B cell (primary cell): ENCODE data around the gene DDO. TPM values are rescaled to one million over a fixed set of nuclear protein-coding genes. Genes with fewer than 3 reads are reported as not detected.

Experiments used
- ATAC-seq: fragments of 200-7000 bp; cut with Tn5 transposase; one replicate; pipeline ENCODE4 v1.10.0; 2021; ENCODE audit warnings: low read depth, mild to moderate bottlenecking, moderate number of reproducible peaks, moderate library complexity
- CTCF ChIA-PET: fragments of 350-600 bp; sonication (Branson Sonifier 250); formaldehyde crosslinking; loops from one replicate; lab custom pipeline; 2021; ENCODE audit warnings: antibody characterized with exemption, inconsistent platforms; lab: Charles Lee
- POLR2A ChIA-PET: fragments of 350-600 bp; sonication (Branson Sonifier 250); formaldehyde crosslinking; loops from one replicate; lab custom pipeline; 2021; ENCODE audit warnings: antibody characterized with exemption; lab: Charles Lee
- DNase-seq: peaks from one replicate; pipeline ENCODE4 v3.0.0; 2013
- H2AFZ ChIP-seq: 2 replicates; pipeline ENCODE4 v1.6.1; 2012; ENCODE audit warnings: mild to moderate bottlenecking, low read depth, low read length; ENCODE audit not compliant: insufficient read depth, poor library complexity, severe bottlenecking
- H3K27ac ChIP-seq, 2 donors: 1 replicate in 1 of 2; 2 replicates in 1 of 2; pipeline ENCODE4 v1.5.1; 2012 to 2013; ENCODE audit warnings: low read length in 2 of 2, mild to moderate bottlenecking in 2 of 2, moderate library complexity in 1 of 2
- H3K27me3 ChIP-seq, 4 experiments: fragments of 200-600 bp in 1 of 4; sonication (generic) in 1 of 4; replicated peaks in 1 of 4; 1 replicate in 2 of 4; 2 replicates in 2 of 4; pipeline versions ENCODE4 v1.6.1 to v1.7.0; 2013 to 2016; ENCODE audit warnings: low read length in 3 of 4, mild to moderate bottlenecking in 2 of 4, mixed read lengths in 1 of 4, moderate library complexity in 1 of 4; ENCODE audit not compliant: insufficient read depth in 4 of 4, control insufficient read depth in 3 of 4; ENCODE audit errors: control extremely low read depth in 1 of 4
- H3K36me3 ChIP-seq, 2 experiments: replicated peaks in 1 of 2; 1 replicate in 1 of 2; 2 replicates in 1 of 2; pipeline versions ENCODE4 v1.6.1 to v1.7.1; 2013; ENCODE audit warnings: low read length in 1 of 2; ENCODE audit not compliant: insufficient read depth in 2 of 2, control insufficient read depth in 1 of 2; ENCODE audit errors: control extremely low read depth in 1 of 2, extremely low read depth in 1 of 2
- H3K4me1 ChIP-seq, 2 donors: fragments of 200-600 bp in 1 of 2; sonication (generic) in 1 of 2; 1 replicate in 1 of 2; 2 replicates in 1 of 2; pipeline versions ENCODE4 v1.5.1 to v1.6.1; 2013 to 2017; ENCODE audit warnings: low read length in 2 of 2; ENCODE audit not compliant: control insufficient read depth in 2 of 2, insufficient read depth in 2 of 2
- H3K4me2 ChIP-seq: replicated peaks from 2 replicates; pipeline ENCODE3; 2012; ENCODE audit warnings: mild to moderate bottlenecking, low read depth, low read length; ENCODE audit not compliant: poor library complexity, severe bottlenecking
- H3K4me3 ChIP-seq, 5 experiments: fragments of 200-600 bp in 1 of 5; sonication (generic) in 1 of 5; 1 replicate in 3 of 5; 2 replicates in 2 of 5; pipeline versions ENCODE4 v1.5.1 to v1.7.0; 2011 to 2016; ENCODE audit warnings: low read length in 4 of 5, mild to moderate bottlenecking in 4 of 5, low read depth in 2 of 5, control low read depth in 1 of 5, moderate library complexity in 1 of 5; ENCODE audit not compliant: insufficient read depth in 1 of 5; ENCODE audit errors: control extremely low read depth in 1 of 5, extremely low read depth in 1 of 5
- H3K79me2 ChIP-seq: fragments of 200-600 bp; sonication (generic); one replicate; pipeline ENCODE4 v1.6.0; 2016; ENCODE audit warnings: low read length; ENCODE audit not compliant: control insufficient read depth, insufficient read depth
- H3K9ac ChIP-seq: fragments of 200-600 bp; sonication (generic); 2 replicates; pipeline ENCODE4 v1.6.1; 2017; ENCODE audit warnings: mild to moderate bottlenecking, low read length, moderate library complexity
- H3K9me3 ChIP-seq, 3 donors: one replicate each; pipeline versions ENCODE4 v1.6.1 to v1.7.1; 2013; ENCODE audit warnings: low read length in 2 of 3; ENCODE audit not compliant: control insufficient read depth in 2 of 3, insufficient read depth in 1 of 3; ENCODE audit errors: control extremely low read depth in 1 of 3
- H4K20me1 ChIP-seq: 2 replicates; pipeline ENCODE4 v1.6.0; 2012; ENCODE audit warnings: mild to moderate bottlenecking, low read length; ENCODE audit not compliant: insufficient read depth, control insufficient read depth, poor library complexity, severe bottlenecking
- H3K27ac Mint-ChIP-seq: one replicate; pipeline ENCODE4 v1.8.0; 2021; ENCODE audit warnings: mixed read lengths
- H3K27me3 Mint-ChIP-seq: one replicate; pipeline ENCODE4 v1.8.0; 2021; ENCODE audit warnings: mixed read lengths
- H3K4me1 Mint-ChIP-seq: one replicate; pipeline ENCODE4 v1.8.0; 2021; ENCODE audit warnings: mixed read lengths
- H3K4me3 Mint-ChIP-seq: one replicate; pipeline ENCODE4 v1.8.0; 2021; ENCODE audit warnings: mixed read lengths
- H3K9me3 Mint-ChIP-seq: one replicate; pipeline ENCODE4 v1.8.0; 2022; ENCODE audit warnings: mixed read lengths; ENCODE audit not compliant: insufficient read depth
- EZH2 ChIP-seq: IDR thresholded peaks from 2 replicates; pipeline ENCODE4 v1.6.1; 2012; ENCODE audit warnings: borderline replicate concordance, low read depth, mild to moderate bottlenecking, moderate library complexity, low read length; ENCODE audit not compliant: insufficient read depth, poor library complexity, severe bottlenecking
- WGBS: methylation state at CpG from one replicate; pipeline ENCODE4 v1.1.5; 2013; ENCODE audit warnings: missing lambda C conversion rate; ENCODE audit not compliant: insufficient coverage; 5-methylcytosine and 5-hydroxymethylcytosine counted together
- intact Hi-C: fragments of 100-400 bp; cut with micrococcal nuclease; formaldehyde crosslinking; loops from one replicate; pipeline ENCODE4 v1.10.0; 2022
- polyA plus RNA-seq: library from polyadenylated mRNA; depleted of rRNA; stranded (reverse); fragments of >200 nt; gene quantifications from 2 replicates; pipeline ENCODE4 v1.2.3, GENCODE V29; 2012
- total RNA-seq, 2 donors: library from RNA; stranded (reverse); fragments of 120-200 nt in 1 of 2; gene quantifications; 1 replicate in 1 of 2; 2 replicates in 1 of 2; pipeline versions ENCODE4 v1.2.3 to v1.2.4, GENCODE V29; 2013 to 2022
- TF ChIP-seq, protein P1 (sequence below): fragments of 200-600 bp; IDR thresholded peaks from one replicate; pipeline ENCODE4 v1.8.0; 2022; ENCODE audit warnings: antibody characterized with exemption, mild to moderate bottlenecking

The DDO gene
- total and polyA plus RNA-seq, 2 donors (not counting 1 experiment from before 2014, with no cell fraction given), result not detected

DNA sequence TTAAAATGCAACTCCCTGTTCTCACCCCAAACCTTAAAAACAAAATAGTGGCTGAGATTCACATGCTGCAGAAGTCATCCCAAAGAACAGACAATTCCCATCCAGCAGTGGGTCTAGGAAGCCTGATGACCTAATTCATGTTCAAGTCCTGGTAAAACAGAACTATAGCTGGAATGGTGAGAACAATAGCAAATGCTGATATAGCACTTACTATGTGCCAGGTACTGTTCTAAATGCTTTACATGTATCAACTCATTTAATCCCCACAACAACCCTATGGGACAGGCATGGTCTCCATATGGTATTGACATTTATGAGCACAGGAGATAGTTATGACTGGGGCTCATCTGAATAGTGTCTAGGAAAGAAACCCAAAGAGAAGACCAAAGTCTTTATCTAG, 5.6 kb downstream of the DDO start:
- intact Hi-C loops, result no loop called here

DNA sequence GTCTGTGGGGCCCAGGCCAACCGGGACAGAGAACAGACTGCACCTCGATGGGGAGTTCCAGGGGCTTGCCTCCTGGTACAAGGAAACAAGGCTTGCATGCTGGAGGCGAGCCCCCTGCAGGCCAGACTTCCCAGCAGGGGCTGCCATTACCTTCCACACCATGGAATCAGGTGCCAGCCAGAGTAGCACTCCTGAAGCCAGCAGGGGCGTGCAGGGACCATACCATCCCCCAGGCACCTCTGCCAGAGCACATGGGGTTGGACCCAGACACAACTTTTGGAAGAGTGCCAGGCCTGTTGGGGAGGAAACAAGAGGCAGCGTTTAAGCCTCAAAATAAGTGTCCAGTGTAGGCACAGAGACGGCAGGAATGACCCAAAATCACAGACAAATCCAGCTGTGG, 6.5 kb downstream of the DDO start:
- DNase-seq (no peak), ATAC-seq (no peak)
- Mint-ChIP-seq H3K4me3 (no peak overlapping the region), H3K4me1 (no peaks in the 10 kb centered on the region), H3K27ac (no peak overlapping the region), H3K27me3 (peaks cover 7% of the 10 kb centered on the region), H3K9me3 (no peaks in the 10 kb centered on the region)
- Histone ChIP-seq H3K4me3 (no peak overlapping the region), H2AFZ (no peak overlapping the region), H3K4me1 (no peaks in the 10 kb centered on the region), H3K9me3 (no peaks in the 10 kb centered on the region), H3K79me2 (no peaks in the 10 kb centered on the region), H3K9ac (no peak overlapping the region), H3K4me2 (no peak overlapping the region), H4K20me1 (no peaks in the 10 kb centered on the region), H3K36me3 (no peaks in the 10 kb centered on the region), H3K27me3 (no peaks in the 10 kb centered on the region), H3K27ac (no peak overlapping the region)
- ChIA-PET CTCF (no interaction called here), POLR2A (no interaction called here)
- 82% methylated on average over 5 of the region's 6 CpGs for WGBS
- intact Hi-C loops, result no loop called here
- TF ChIP-seq, protein P1, sequence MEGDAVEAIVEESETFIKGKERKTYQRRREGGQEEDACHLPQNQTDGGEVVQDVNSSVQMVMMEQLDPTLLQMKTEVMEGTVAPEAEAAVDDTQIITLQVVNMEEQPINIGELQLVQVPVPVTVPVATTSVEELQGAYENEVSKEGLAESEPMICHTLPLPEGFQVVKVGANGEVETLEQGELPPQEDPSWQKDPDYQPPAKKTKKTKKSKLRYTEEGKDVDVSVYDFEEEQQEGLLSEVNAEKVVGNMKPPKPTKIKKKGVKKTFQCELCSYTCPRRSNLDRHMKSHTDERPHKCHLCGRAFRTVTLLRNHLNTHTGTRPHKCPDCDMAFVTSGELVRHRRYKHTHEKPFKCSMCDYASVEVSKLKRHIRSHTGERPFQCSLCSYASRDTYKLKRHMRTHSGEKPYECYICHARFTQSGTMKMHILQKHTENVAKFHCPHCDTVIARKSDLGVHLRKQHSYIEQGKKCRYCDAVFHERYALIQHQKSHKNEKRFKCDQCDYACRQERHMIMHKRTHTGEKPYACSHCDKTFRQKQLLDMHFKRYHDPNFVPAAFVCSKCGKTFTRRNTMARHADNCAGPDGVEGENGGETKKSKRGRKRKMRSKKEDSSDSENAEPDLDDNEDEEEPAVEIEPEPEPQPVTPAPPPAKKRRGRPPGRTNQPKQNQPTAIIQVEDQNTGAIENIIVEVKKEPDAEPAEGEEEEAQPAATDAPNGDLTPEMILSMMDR, result no peak
- TF ChIP-seq EZH2, result no peak

More for the DNA sequence above, 5.6 kb downstream of the DDO start:
- no peak for DNase-seq
- CTCF ChIA-PET, result no interaction called here
- Mint-ChIP-seq H3K27ac (no peak overlapping the region), H3K4me3 (no peak overlapping the region), H3K9me3 (no peaks in the 10 kb centered on the region), H3K27me3 (peaks cover 7% of the 10 kb centered on the region), H3K4me1 (no peaks in the 10 kb centered on the region)
- Histone ChIP-seq H3K9me3 (no peaks in the 10 kb centered on the region), H3K4me3 (no peak overlapping the region), H3K79me2 (no peaks in the 10 kb centered on the region), H2AFZ (no peak overlapping the region), H3K27ac (no peak overlapping the region), H3K9ac (no peak overlapping the region), H3K4me2 (no peak overlapping the region), H3K4me1 (no peaks in the 10 kb centered on the region), H3K36me3 (no peaks in the 10 kb centered on the region), H3K27me3 (no peaks in the 10 kb centered on the region), H4K20me1 (no peaks in the 10 kb centered on the region)
- no peak for ATAC-seq
- POLR2A ChIA-PET, result no interaction called here
- TF ChIP-seq, protein P1, result no peak
- no peak for TF ChIP-seq EZH2
